Sigmoid colon (tissue), 4 donors: Measurements from ENCODE around the gene UFD1.

Experiments used
- POLR2A ChIP-seq, 2 donors: fragments of 450-650 bp; IDR thresholded peaks; one replicate each; pipeline ENCODE4 v1.6.1; 2016; ENCODE audit warnings: antibody characterized with exemption in 2 of 2, mild to moderate bottlenecking in 2 of 2, moderate library complexity in 2 of 2
- POLR2AphosphoS5 ChIP-seq, 4 donors: sonication (generic); formaldehyde crosslinking; IDR thresholded peaks; one replicate each; pipeline ENCODE4 v1.6.1; 2017; ENCODE audit warnings: antibody characterized with exemption in 4 of 4
- TF ChIP-seq, protein P1 (sequence below), 4 experiments: fragments of 450-650 bp in 3 of 4; fragments of 200-600 bp in 1 of 4; IDR thresholded peaks; one replicate each; pipeline ENCODE4 v1.5.1; 2016 to 2019; ENCODE audit warnings: antibody characterized with exemption in 4 of 4, mild to moderate bottlenecking in 3 of 4, moderate library complexity in 2 of 4

DNA sequence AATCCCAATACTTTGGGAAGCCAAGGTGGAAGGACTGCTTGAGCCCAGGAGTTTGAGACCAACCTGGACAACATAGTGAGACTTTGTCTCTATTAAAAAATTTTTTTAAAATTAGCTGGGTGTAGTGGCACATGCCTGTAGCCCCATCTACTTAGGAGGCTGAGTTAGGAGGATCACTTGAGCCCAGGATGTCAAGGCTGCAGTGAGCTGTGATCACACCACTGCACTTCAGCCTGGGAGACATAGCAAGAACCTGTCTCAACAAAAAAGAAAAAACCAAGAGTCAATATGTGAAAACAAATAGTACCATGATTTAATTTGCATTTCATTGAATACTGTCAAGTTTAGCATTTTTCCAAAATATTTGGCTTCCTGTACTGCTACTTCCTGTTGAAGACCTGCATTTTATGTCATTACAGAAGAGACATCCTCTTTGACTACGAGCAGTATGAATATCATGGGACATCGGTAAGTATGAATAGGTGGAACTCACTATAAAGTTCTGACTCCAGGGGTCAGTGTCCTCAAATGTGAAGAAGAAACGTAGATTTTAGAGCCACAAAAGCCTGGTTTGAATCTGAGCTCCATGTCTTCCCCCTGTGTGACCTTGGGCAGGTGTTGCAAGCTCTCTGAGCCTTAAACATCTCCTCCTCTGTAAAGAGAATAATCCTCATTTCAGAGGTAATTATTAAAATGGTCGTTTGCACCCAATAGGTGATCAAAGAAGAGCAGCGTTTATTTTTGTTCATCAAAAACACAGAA is 16.8 kb upstream of the UFD1 start:
- TF ChIP-seq, protein P1, sequence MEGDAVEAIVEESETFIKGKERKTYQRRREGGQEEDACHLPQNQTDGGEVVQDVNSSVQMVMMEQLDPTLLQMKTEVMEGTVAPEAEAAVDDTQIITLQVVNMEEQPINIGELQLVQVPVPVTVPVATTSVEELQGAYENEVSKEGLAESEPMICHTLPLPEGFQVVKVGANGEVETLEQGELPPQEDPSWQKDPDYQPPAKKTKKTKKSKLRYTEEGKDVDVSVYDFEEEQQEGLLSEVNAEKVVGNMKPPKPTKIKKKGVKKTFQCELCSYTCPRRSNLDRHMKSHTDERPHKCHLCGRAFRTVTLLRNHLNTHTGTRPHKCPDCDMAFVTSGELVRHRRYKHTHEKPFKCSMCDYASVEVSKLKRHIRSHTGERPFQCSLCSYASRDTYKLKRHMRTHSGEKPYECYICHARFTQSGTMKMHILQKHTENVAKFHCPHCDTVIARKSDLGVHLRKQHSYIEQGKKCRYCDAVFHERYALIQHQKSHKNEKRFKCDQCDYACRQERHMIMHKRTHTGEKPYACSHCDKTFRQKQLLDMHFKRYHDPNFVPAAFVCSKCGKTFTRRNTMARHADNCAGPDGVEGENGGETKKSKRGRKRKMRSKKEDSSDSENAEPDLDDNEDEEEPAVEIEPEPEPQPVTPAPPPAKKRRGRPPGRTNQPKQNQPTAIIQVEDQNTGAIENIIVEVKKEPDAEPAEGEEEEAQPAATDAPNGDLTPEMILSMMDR (IDR thresholded peaks at IDR 0.05), result no peak
- no peak for TF ChIP-seq POLR2A (IDR thresholded peaks at IDR 0.05)
- TF ChIP-seq POLR2AphosphoS5 (IDR thresholded peaks at IDR 0.05), result no peak
